HepG2 (cell line): ENCODE data around the gene SPTBN5. TPM values are rescaled to one million over a fixed set of nuclear protein-coding genes. Genes with fewer than 3 reads are reported as not detected.

Experiments used
- ATAC-seq: fragments of 200-7000 bp; cut with Tn5 transposase; 3 replicates; pipeline ENCODE4 v1.9.1; 2020; ENCODE audit warnings: mild to moderate bottlenecking, moderate library complexity
- BruUV-seq: library from RNA; stranded (reverse); fragments of 400-500 nt; replicated peaks from 2 replicates; lab custom pipeline; 2021; lab: Mats Ljungman, UMichigan
- CTCF ChIA-PET: fragments of 300-600 bp; formaldehyde crosslinking; extraction: SDS; loops from one replicate; lab custom pipeline; 2021; ENCODE audit warnings: low total read pairs, inconsistent platforms, low intra/inter-chr PET ratio; lab: Yijun Ruan, JAX
- POLR2A ChIA-PET: fragments of 350-600 bp; sonication (Branson Sonifier 250); formaldehyde crosslinking; loops from one replicate; lab custom pipeline; 2020; ENCODE audit warnings: antibody characterized with exemption, inconsistent platforms; lab: Yijun Ruan, JAX
- DNase-seq: peaks from one replicate; pipeline ENCODE4 v3.0.0-alpha.2; 2015; ENCODE audit warnings: low spot score
- FAIRE-seq: peaks from 3 replicates; lab custom pipeline; 2011; peaks lifted over from hg19 to GRCh38; lab: Jason Lieb, UNC
- H2AFZ ChIP-seq: one replicate; pipeline ENCODE4 v1.6.1; 2011; ENCODE audit warnings: low read length, inconsistent platforms
- H3K27ac ChIP-seq: fragments of 300-600 bp; 3 replicates; pipeline ENCODE4 v1.8.0; 2011; ENCODE audit warnings: mixed run types, mild to moderate bottlenecking, mixed read lengths, low read length, inconsistent platforms; ENCODE audit not compliant: insufficient read depth; ENCODE audit errors: extremely low read length
- H3K27me3 ChIP-seq, 2 experiments: fragments of 200-600 bp in 1 of 2; 2 replicates in 1 of 2; 3 replicates in 1 of 2; pipeline versions ENCODE4 v1.6.0 to v1.8.0; 2011; ENCODE audit warnings: low read length in 2 of 2, mild to moderate bottlenecking in 2 of 2, moderate library complexity in 2 of 2, inconsistent platforms in 1 of 2; ENCODE audit not compliant: insufficient read depth in 2 of 2, control insufficient read depth in 1 of 2
- H3K36me3 ChIP-seq, 2 experiments: fragments of 200-600 bp in 1 of 2; replicated peaks in 1 of 2; 2 replicates in 1 of 2; 3 replicates in 1 of 2; pipeline versions ENCODE4 v1.5.1 to v1.8.0; 2011; ENCODE audit warnings: low read length in 2 of 2, inconsistent platforms in 1 of 2; ENCODE audit not compliant: insufficient read depth in 2 of 2, control insufficient read depth in 1 of 2
- H3K4me1 ChIP-seq: 2 replicates; pipeline ENCODE4 v1.5.1; 2012; ENCODE audit warnings: low read length, inconsistent platforms; ENCODE audit not compliant: insufficient read depth
- H3K4me2 ChIP-seq: 2 replicates; pipeline ENCODE4 v1.6.0; 2011; ENCODE audit warnings: low read depth, low read length, inconsistent platforms
- H3K4me3 ChIP-seq, 3 experiments: fragments of 200-600 bp in 1 of 3; sonication (generic), shearing (Covaris generic) in 1 of 3; replicated peaks in 1 of 3; 2 replicates each; pipeline ENCODE4 v1.5.1; 2011 to 2016; ENCODE audit warnings: low read length in 3 of 3, inconsistent platforms in 2 of 3, low read depth in 2 of 3, mild to moderate bottlenecking in 2 of 3, control low read depth in 1 of 3, mixed read lengths in 1 of 3; ENCODE audit not compliant: insufficient read depth in 1 of 3
- H3K79me2 ChIP-seq: one replicate; pipeline ENCODE4 v1.6.1; 2011; ENCODE audit warnings: low read length, inconsistent platforms; ENCODE audit not compliant: insufficient read depth
- H3K9ac ChIP-seq: 2 replicates; pipeline ENCODE4 v1.6.0; 2011; ENCODE audit warnings: mild to moderate bottlenecking, low read depth, low read length, inconsistent platforms; ENCODE audit not compliant: insufficient read depth
- H3K9me3 ChIP-seq: 2 replicates; pipeline ENCODE4 v1.5.1; 2012; ENCODE audit warnings: mild to moderate bottlenecking, low read length
- H4K20me1 ChIP-seq: 2 replicates; pipeline ENCODE4 v1.6.0; 2011; ENCODE audit warnings: inconsistent platforms, mild to moderate bottlenecking, low read length, moderate library complexity; ENCODE audit not compliant: insufficient read depth
- ATF5 ChIP-seq: sonication (generic); formaldehyde crosslinking; IDR thresholded peaks from 2 replicates; pipeline ENCODE4 v1.4.0; 2020; ENCODE audit warnings: mild to moderate bottlenecking, low read depth, missing genetic modification reagents
- BCL6 ChIP-seq: IDR thresholded peaks from 2 replicates; pipeline ENCODE4 v1.6.1; 2016; ENCODE audit warnings: missing genetic modification reagents, missing compliant biosample characterization
- BRD4 ChIP-seq: sonication (generic); formaldehyde crosslinking; IDR thresholded peaks from 2 replicates; pipeline ENCODE4 v1.4.0; 2020; ENCODE audit warnings: missing genetic modification reagents
- GATAD2A ChIP-seq: IDR thresholded peaks from 2 replicates; pipeline ENCODE4 v1.6.1; 2016
- PAXIP1 ChIP-seq: sonication (generic); formaldehyde crosslinking; conservative IDR thresholded peaks from 2 replicates; pipeline ENCODE4 v1.4.0; 2020; ENCODE audit warnings: mild to moderate bottlenecking, missing genetic modification reagents, moderate library complexity
- SMAD3 ChIP-seq: sonication (generic); formaldehyde crosslinking; IDR thresholded peaks from 2 replicates; pipeline ENCODE4 v1.4.0; 2020; ENCODE audit warnings: missing genetic modification reagents
- ZNF329 ChIP-seq: sonication (generic); formaldehyde crosslinking; IDR thresholded peaks from 2 replicates; pipeline ENCODE4 v1.9.0; 2021; ENCODE audit warnings: low read depth, mild to moderate bottlenecking, missing genetic modification reagents
- ZNF343 ChIP-seq: sonication (generic); formaldehyde crosslinking; IDR thresholded peaks from 2 replicates; pipeline ENCODE4 v1.4.0; 2020; ENCODE audit warnings: mild to moderate bottlenecking, missing genetic modification reagents
- ZNF572 ChIP-seq: sonication (generic); formaldehyde crosslinking; IDR thresholded peaks from 2 replicates; pipeline ENCODE4 v1.5.1; 2020; ENCODE audit warnings: mild to moderate bottlenecking, missing genetic modification reagents
- ZNF589 ChIP-seq: sonication (generic); formaldehyde crosslinking; conservative IDR thresholded peaks from 2 replicates; pipeline ENCODE4 v1.8.0; 2022; ENCODE audit warnings: mild to moderate bottlenecking, moderate library complexity, missing genetic modification reagents
- ZNF605 ChIP-seq: sonication (generic); formaldehyde crosslinking; IDR thresholded peaks from 2 replicates; pipeline ENCODE4 v1.8.0; 2022; ENCODE audit warnings: mild to moderate bottlenecking, missing genetic modification reagents
- WGBS: methylation state at CpG from one replicate; pipeline ENCODE4 v1.1.6; 2017; ENCODE audit warnings: low lambda C conversion rate; 5-methylcytosine and 5-hydroxymethylcytosine counted together
- in situ Hi-C: cut with HindIII; loops from 2 replicates; pipeline ENCODE4 v1.10.0; 2017; ENCODE audit warnings: low pct_unique_long_range_greater_than_20kb; ENCODE audit not compliant: extremely low pct_ligation_motif_present
- intact Hi-C: fragments of 100-400 bp; cut with micrococcal nuclease; formaldehyde crosslinking; loops from one replicate; pipeline ENCODE4 v1.10.0; 2022; ENCODE audit not compliant: unreplicated experiment
- polyA plus RNA-seq, 8 experiments: library from polyadenylated mRNA; depleted of rRNA in 3 of 8; stranded (reverse) in 7 of 8; unstranded in 1 of 8; fragments of >200 nt; fragmentation: Illumina TruSeq in 4 of 8; extraction: Trizol in 4 of 8; gene quantifications; 2 replicates each; pipeline versions ENCODE4 v1.2.1 to v1.2.3, GENCODE V29; 2011 to 2016; ENCODE audit warnings: low read depth in 4 of 8, missing spikeins in 1 of 8, mixed read lengths in 1 of 8; ENCODE audit not compliant: insufficient read depth in 1 of 8
- total RNA-seq, 5 experiments: library from RNA; depleted of rRNA; stranded (reverse); fragments of >200 nt; fragmentation: Illumina TruSeq; extraction: Trizol; gene quantifications; 2 replicates each; pipeline ENCODE4 v1.2.3, GENCODE V29; 2016; ENCODE audit warnings: low read depth in 1 of 5
- TF ChIP-seq, protein P1 (sequence below): sonication (generic); formaldehyde crosslinking; IDR thresholded peaks from 2 replicates; pipeline ENCODE4 v1.5.0; 2020; ENCODE audit warnings: mild to moderate bottlenecking, missing genetic modification reagents
- TF ChIP-seq, protein P2 (sequence below): sonication (generic); formaldehyde crosslinking; IDR thresholded peaks from 2 replicates; pipeline ENCODE4 v1.5.1; 2020; ENCODE audit warnings: missing genetic modification reagents, mild to moderate bottlenecking, borderline replicate concordance
- TF ChIP-seq, protein P3 (sequence below), 2 experiments: IDR thresholded peaks; 2 replicates each; pipeline ENCODE4 v1.6.1; 2011 to 2012; ENCODE audit warnings: low read length in 2 of 2, borderline replicate concordance in 1 of 2, low read depth in 1 of 2, mild to moderate bottlenecking in 1 of 2, moderate library complexity in 1 of 2

SPTBN5 gene
- total and polyA plus RNA-seq, 2 of the 13 experiments (the other 11 are each of a cell fraction or from before 2014, with no cell fraction given): 0.01 to 0.07 TPM

DNA sequence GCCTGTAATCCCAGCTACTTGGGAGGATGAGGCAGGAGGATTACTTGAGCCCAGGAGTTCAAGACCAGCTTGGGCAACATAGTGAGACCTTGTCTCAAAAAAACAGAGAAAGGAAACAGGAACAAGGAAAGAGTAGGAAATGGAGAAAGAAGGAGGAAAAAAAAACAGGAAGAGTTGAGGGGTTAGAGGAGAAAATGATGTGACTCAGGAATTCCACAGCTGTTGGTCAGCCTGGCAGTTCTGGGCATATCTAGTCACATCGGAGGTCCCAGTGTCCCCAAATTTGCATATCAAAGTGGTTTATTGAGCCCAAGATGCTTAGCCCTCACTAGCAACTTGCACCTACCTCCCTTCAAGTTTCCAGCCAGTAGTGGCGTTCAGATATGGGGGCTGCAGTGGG is 84.7 kb downstream of the SPTBN5 start:
- no peak overlapping the region for H3K4me3 ChIP-seq
- intact Hi-C loops: no loop called here
- no peak overlapping the region for H3K9ac ChIP-seq
- no peaks in the 10 kb centered on the region for H3K9me3 ChIP-seq
- CTCF ChIA-PET: interaction anchor here (4.8 kb wide), 1 partner anchor 36 kb away, joined by 98 read pairs; the partner anchor contains the start of gene MAPKBP1
- DNase-seq: no peak
- H3K36me3 ChIP-seq: peaks cover 2 to 3% of the 10 kb centered on the region in 2 experiments; a peak in 1 of 5 replicates
- POLR2A ChIA-PET: no interaction called here
- H2AFZ ChIP-seq: no peak overlapping the region
- no peaks in the 10 kb centered on the region for H3K4me1 ChIP-seq
- H4K20me1 ChIP-seq: no peaks in the 10 kb centered on the region
- no peak for ATAC-seq
- no peak overlapping the region for H3K27ac ChIP-seq
- no peak for FAIRE-seq
- no peak overlapping the region for H3K4me2 ChIP-seq
- WGBS: 75% methylated on average over 2 of the region's 2 CpGs
- H3K79me2 ChIP-seq: no peaks in the 10 kb centered on the region
- no TSS peak for BruUV-seq
- in situ Hi-C loops: no loop called here
- no peaks in the 10 kb centered on the region for H3K27me3 ChIP-seq
- TF ChIP-seq SMAD3 (no peak), GATAD2A (CRISPR knock-in tag) (no peak), ZNF329 (CRISPR knock-in tag) (no peak), ATF5 (no peak), BRD4 (no peak), PAXIP1 (CRISPR knock-in tag) (no peak), BCL6 (no peak), ZNF589 (no peak), ZNF605 (CRISPR knock-in tag) (no peak), ZNF343 (CRISPR knock-in tag) (no peak), ZNF572 (CRISPR knock-in tag) (no peak)
- TF ChIP-seq, protein P1, sequence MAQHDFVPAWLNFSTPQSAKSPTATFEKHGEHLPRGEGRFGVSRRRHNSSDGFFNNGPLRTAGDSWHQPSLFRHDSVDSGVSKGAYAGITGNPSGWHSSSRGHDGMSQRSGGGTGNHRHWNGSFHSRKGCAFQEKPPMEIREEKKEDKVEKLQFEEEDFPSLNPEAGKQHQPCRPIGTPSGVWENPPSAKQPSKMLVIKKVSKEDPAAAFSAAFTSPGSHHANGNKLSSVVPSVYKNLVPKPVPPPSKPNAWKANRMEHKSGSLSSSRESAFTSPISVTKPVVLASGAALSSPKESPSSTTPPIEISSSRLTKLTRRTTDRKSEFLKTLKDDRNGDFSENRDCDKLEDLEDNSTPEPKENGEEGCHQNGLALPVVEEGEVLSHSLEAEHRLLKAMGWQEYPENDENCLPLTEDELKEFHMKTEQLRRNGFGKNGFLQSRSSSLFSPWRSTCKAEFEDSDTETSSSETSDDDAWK (CRISPR knock-in tag): no peak
- TF ChIP-seq, protein P2, sequence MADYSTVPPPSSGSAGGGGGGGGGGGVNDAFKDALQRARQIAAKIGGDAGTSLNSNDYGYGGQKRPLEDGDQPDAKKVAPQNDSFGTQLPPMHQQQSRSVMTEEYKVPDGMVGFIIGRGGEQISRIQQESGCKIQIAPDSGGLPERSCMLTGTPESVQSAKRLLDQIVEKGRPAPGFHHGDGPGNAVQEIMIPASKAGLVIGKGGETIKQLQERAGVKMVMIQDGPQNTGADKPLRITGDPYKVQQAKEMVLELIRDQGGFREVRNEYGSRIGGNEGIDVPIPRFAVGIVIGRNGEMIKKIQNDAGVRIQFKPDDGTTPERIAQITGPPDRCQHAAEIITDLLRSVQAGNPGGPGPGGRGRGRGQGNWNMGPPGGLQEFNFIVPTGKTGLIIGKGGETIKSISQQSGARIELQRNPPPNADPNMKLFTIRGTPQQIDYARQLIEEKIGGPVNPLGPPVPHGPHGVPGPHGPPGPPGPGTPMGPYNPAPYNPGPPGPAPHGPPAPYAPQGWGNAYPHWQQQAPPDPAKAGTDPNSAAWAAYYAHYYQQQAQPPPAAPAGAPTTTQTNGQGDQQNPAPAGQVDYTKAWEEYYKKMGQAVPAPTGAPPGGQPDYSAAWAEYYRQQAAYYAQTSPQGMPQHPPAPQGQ (CRISPR knock-in tag): no peak
- TF ChIP-seq, protein P3, sequence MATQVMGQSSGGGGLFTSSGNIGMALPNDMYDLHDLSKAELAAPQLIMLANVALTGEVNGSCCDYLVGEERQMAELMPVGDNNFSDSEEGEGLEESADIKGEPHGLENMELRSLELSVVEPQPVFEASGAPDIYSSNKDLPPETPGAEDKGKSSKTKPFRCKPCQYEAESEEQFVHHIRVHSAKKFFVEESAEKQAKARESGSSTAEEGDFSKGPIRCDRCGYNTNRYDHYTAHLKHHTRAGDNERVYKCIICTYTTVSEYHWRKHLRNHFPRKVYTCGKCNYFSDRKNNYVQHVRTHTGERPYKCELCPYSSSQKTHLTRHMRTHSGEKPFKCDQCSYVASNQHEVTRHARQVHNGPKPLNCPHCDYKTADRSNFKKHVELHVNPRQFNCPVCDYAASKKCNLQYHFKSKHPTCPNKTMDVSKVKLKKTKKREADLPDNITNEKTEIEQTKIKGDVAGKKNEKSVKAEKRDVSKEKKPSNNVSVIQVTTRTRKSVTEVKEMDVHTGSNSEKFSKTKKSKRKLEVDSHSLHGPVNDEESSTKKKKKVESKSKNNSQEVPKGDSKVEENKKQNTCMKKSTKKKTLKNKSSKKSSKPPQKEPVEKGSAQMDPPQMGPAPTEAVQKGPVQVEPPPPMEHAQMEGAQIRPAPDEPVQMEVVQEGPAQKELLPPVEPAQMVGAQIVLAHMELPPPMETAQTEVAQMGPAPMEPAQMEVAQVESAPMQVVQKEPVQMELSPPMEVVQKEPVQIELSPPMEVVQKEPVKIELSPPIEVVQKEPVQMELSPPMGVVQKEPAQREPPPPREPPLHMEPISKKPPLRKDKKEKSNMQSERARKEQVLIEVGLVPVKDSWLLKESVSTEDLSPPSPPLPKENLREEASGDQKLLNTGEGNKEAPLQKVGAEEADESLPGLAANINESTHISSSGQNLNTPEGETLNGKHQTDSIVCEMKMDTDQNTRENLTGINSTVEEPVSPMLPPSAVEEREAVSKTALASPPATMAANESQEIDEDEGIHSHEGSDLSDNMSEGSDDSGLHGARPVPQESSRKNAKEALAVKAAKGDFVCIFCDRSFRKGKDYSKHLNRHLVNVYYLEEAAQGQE (IDR thresholded peaks at IDR 0.05; ENCODE audit: borderline replicate concordance in 1 of 2, low read depth in 1 of 2, low read length in 2 of 2): no peak
